Mesendoderm (in vitro differentiated cells): ENCODE measurements around the gene OIT3.

Source experiments
- DNase-seq: peaks from one replicate; pipeline ENCODE4 v3.0.0; 2013
- H2AK5ac ChIP-seq: 2 replicates; pipeline ENCODE4 v1.6.1; 2013; ENCODE audit warnings: low read length, inconsistent platforms
- H2BK120ac ChIP-seq: 2 replicates; pipeline ENCODE4 v1.6.1; 2013; ENCODE audit warnings: low read depth, mild to moderate bottlenecking, low read length, moderate library complexity, mixed read lengths
- H2BK15ac ChIP-seq: replicated peaks from 2 replicates; pipeline ENCODE4 v1.6.1; 2013; ENCODE audit warnings: low read depth, mild to moderate bottlenecking, moderate library complexity
- H2BK5ac ChIP-seq: 2 replicates; pipeline ENCODE4 v1.6.1; 2013; ENCODE audit warnings: low read length, inconsistent platforms
- H3K18ac ChIP-seq: 2 replicates; pipeline ENCODE4 v1.6.1; 2013; ENCODE audit warnings: mild to moderate bottlenecking, low read length, mixed read lengths
- H3K23ac ChIP-seq: one replicate; pipeline ENCODE4 v1.6.1; 2013; ENCODE audit warnings: low read length
- H3K27ac ChIP-seq: 2 replicates; pipeline ENCODE4 v1.5.1; 2013; ENCODE audit warnings: low read depth, mild to moderate bottlenecking, inconsistent platforms, low read length, moderate library complexity
- H3K27me3 ChIP-seq: 2 replicates; pipeline ENCODE4 v1.6.1; 2013; ENCODE audit warnings: low read length, control low read depth, mild to moderate bottlenecking, inconsistent platforms; ENCODE audit not compliant: insufficient read depth, poor library complexity
- H3K36me3 ChIP-seq: 2 replicates; pipeline ENCODE4 v1.6.1; 2013; ENCODE audit warnings: low read length, inconsistent platforms; ENCODE audit not compliant: control insufficient read depth, insufficient read depth
- H3K4ac ChIP-seq: one replicate; pipeline ENCODE4 v1.6.1; 2013; ENCODE audit warnings: low read depth, mild to moderate bottlenecking, low read length, moderate library complexity
- H3K4me1 ChIP-seq: 2 replicates; pipeline ENCODE4 v1.6.1; 2013; ENCODE audit warnings: low read depth, low read length, inconsistent platforms; ENCODE audit not compliant: control insufficient read depth
- H3K4me2 ChIP-seq: 2 replicates; pipeline ENCODE4 v1.6.1; 2013; ENCODE audit warnings: low read length
- H3K4me3 ChIP-seq: 2 replicates; pipeline ENCODE4 v1.5.1; 2013; ENCODE audit warnings: mild to moderate bottlenecking, low read length
- H3K56ac ChIP-seq: one replicate; pipeline ENCODE4 v1.6.1; 2013; ENCODE audit warnings: low read length
- H3K79me1 ChIP-seq: 2 replicates; pipeline ENCODE4 v1.6.1; 2013; ENCODE audit warnings: low read length, inconsistent platforms
- H3K79me2 ChIP-seq: 2 replicates; pipeline ENCODE4 v1.6.1; 2013; ENCODE audit warnings: mild to moderate bottlenecking, low read length; ENCODE audit not compliant: control insufficient read depth, insufficient read depth
- H3K9ac ChIP-seq: 2 replicates; pipeline ENCODE4 v1.6.1; 2013; ENCODE audit warnings: low read length, inconsistent platforms
- H4K5ac ChIP-seq: one replicate; pipeline ENCODE4 v1.6.1; 2013; ENCODE audit warnings: low read length
- H4K8ac ChIP-seq: one replicate; pipeline ENCODE4 v1.6.1; 2013; ENCODE audit warnings: low read depth, mild to moderate bottlenecking, control low read depth, low read length, moderate library complexity
- WGBS: extraction: QIAGEN DNeasy Blood & Tissue Kit; methylation state at CpG from one replicate; pipeline ENCODE4 v1.1.7; 2013; ENCODE audit warnings: low lambda C conversion rate, missing lambda C conversion rate; ENCODE audit not compliant: insufficient coverage; ENCODE audit errors: extremely low coverage; 5-methylcytosine and 5-hydroxymethylcytosine counted together

Gene OIT3

GRCh38 chr10:72943498-72944234, 50.1 kb downstream of the OIT3 start:
- H3K9ac ChIP-seq: no peak overlapping the region
- no peaks in the 10 kb centered on the region for H3K4me1 ChIP-seq
- no peaks in the 10 kb centered on the region for H3K79me1 ChIP-seq
- H3K27ac ChIP-seq: no peak overlapping the region
- no peak overlapping the region for H3K23ac ChIP-seq
- H4K8ac ChIP-seq: no peak overlapping the region
- no peak overlapping the region for H3K4me3 ChIP-seq
- no peaks in the 10 kb centered on the region for H3K36me3 ChIP-seq
- H2BK5ac ChIP-seq: no peak overlapping the region
- no peak overlapping the region for H2BK15ac ChIP-seq
- no peak overlapping the region for H3K56ac ChIP-seq
- H3K18ac ChIP-seq: no peak overlapping the region
- whole genome bisulfite sequencing: no CpG with 5 or more reads among the region's 2 CpGs
- H3K4ac ChIP-seq: no peak overlapping the region
- H3K4me2 ChIP-seq: no peak overlapping the region
- no peak overlapping the region for H2AK5ac ChIP-seq
- no peak for DNase-seq
- no peak overlapping the region for H2BK120ac ChIP-seq
- no peak overlapping the region for H4K5ac ChIP-seq
- no peaks in the 10 kb centered on the region for H3K27me3 ChIP-seq
- H3K79me2 ChIP-seq: no peaks in the 10 kb centered on the region

GRCh38 chr10:72946963-72947362, 53.4 kb downstream of the OIT3 start:
- Histone ChIP-seq H3K36me3 (no peaks in the 10 kb centered on the region), H3K79me1 (no peaks in the 10 kb centered on the region), H2BK5ac (no peak overlapping the region), H4K5ac (no peak overlapping the region), H3K23ac (no peak overlapping the region), H3K9ac (no peak overlapping the region), H3K56ac (no peak overlapping the region), H3K79me2 (no peaks in the 10 kb centered on the region), H3K4me3 (no peak overlapping the region), H2BK15ac (no peak overlapping the region), H2BK120ac (no peak overlapping the region), H2AK5ac (no peak overlapping the region), H3K4me1 (no peaks in the 10 kb centered on the region), H3K4ac (no peak overlapping the region), H3K27ac (no peak overlapping the region), H3K27me3 (no peaks in the 10 kb centered on the region), H4K8ac (no peak overlapping the region), H3K4me2 (no peak overlapping the region), H3K18ac (no peak overlapping the region)
- WGBS: no CpG with 5 or more reads among the region's 1 CpG
- DNase-seq: no peak

GRCh38 chr10:72948762-72949161, 55.2 kb downstream of the OIT3 start:
- Histone ChIP-seq H3K79me2 (no peaks in the 10 kb centered on the region), H2AK5ac (no peak overlapping the region), H3K9ac (no peak overlapping the region), H3K79me1 (no peaks in the 10 kb centered on the region), H3K4me1 (peaks cover 5% of the 10 kb centered on the region), H3K36me3 (no peaks in the 10 kb centered on the region), H3K4me2 (no peak overlapping the region), H2BK15ac (no peak overlapping the region), H3K23ac (no peak overlapping the region), H4K5ac (no peak overlapping the region), H3K56ac (no peak overlapping the region), H3K27me3 (no peaks in the 10 kb centered on the region), H3K4ac (no peak overlapping the region), H3K18ac (no peak overlapping the region), H2BK5ac (no peak overlapping the region), H3K4me3 (no peak overlapping the region), H4K8ac (no peak overlapping the region), H2BK120ac (no peak overlapping the region), H3K27ac (no peak overlapping the region)
- DNase-seq: no peak
- no CpG with 5 or more reads among the region's 6 CpGs for WGBS

- Histone ChIP-seq H3K18ac (no peak overlapping the region), H3K4me3 (no peak overlapping the region), H3K27ac (no peak overlapping the region), H4K8ac (no peak overlapping the region), H2BK15ac (no peak overlapping the region), H2AK5ac (no peak overlapping the region), H2BK120ac (no peak overlapping the region), H3K36me3 (no peaks in the 10 kb centered on the region), H4K5ac (no peak overlapping the region), H3K27me3 (no peaks in the 10 kb centered on the region), H3K9ac (no peak overlapping the region), H3K23ac (no peak overlapping the region), H3K56ac (no peak overlapping the region), H2BK5ac (no peak overlapping the region), H3K4me1 (peaks cover 6% of the 10 kb centered on the region), H3K4me2 (no peak overlapping the region), H3K4ac (no peak overlapping the region), H3K79me1 (no peaks in the 10 kb centered on the region), H3K79me2 (no peaks in the 10 kb centered on the region)
- WGBS: no CpG with 5 or more reads among the region's 3 CpGs
- no peak for DNase-seq
Measured at GRCh38 chr10:72951760-72952159, 58.2 kb downstream of the OIT3 start.

- H4K8ac ChIP-seq: no peak overlapping the region
- no peak overlapping the region for H3K56ac ChIP-seq
- H3K79me2 ChIP-seq: no peaks in the 10 kb centered on the region
- no peak overlapping the region for H2AK5ac ChIP-seq
- H3K4me3 ChIP-seq: no peak overlapping the region
- no peak overlapping the region for H3K23ac ChIP-seq
- no peak overlapping the region for H3K27ac ChIP-seq
- no peaks in the 10 kb centered on the region for H3K36me3 ChIP-seq
- H2BK5ac ChIP-seq: no peak overlapping the region
- no peak overlapping the region for H2BK120ac ChIP-seq
- H3K79me1 ChIP-seq: no peaks in the 10 kb centered on the region
- no peaks in the 10 kb centered on the region for H3K27me3 ChIP-seq
- H3K4me1 ChIP-seq: peaks cover 6% of the 10 kb centered on the region
- DNase-seq: no peak
- H2BK15ac ChIP-seq: no peak overlapping the region
- no peak overlapping the region for H3K18ac ChIP-seq
- WGBS: no CpG with 5 or more reads among the region's 6 CpGs
- no peak overlapping the region for H3K9ac ChIP-seq
- H3K4me2 ChIP-seq: no peak overlapping the region
- H3K4ac ChIP-seq: no peak overlapping the region
- no peak overlapping the region for H4K5ac ChIP-seq
Measured at GRCh38 chr10:72952189-72952588, 58.6 kb downstream of the OIT3 start.

- Histone ChIP-seq H3K27me3 (no peaks in the 10 kb centered on the region), H3K56ac (peak overlapping the region; percentile 42), H3K4me3 (no peak overlapping the region), H3K79me2 (no peaks in the 10 kb centered on the region), H3K23ac (no peak overlapping the region), H3K27ac (no peak overlapping the region), H3K36me3 (no peaks in the 10 kb centered on the region), H3K18ac (peak overlapping the region; percentile 47), H2BK120ac (no peak overlapping the region), H3K4me2 (no peak overlapping the region), H2BK15ac (no peak overlapping the region), H3K4me1 (peaks cover 6% of the 10 kb centered on the region), H2BK5ac (no peak overlapping the region), H2AK5ac (no peak overlapping the region), H4K8ac (no peak overlapping the region), H3K9ac (no peak overlapping the region), H4K5ac (no peak overlapping the region), H3K79me1 (no peaks in the 10 kb centered on the region), H3K4ac (no peak overlapping the region)
- peak; percentile 9 for DNase-seq
- no CpG with 5 or more reads among the region's 5 CpGs for WGBS
Measured at GRCh38 chr10:72952642-72953158, 59.2 kb downstream of the OIT3 start.
